GM21381 (cell line): ENCODE results near the gene INSYN2B.

Source experiments
- ATAC-seq: cut with Tn5 transposase; IDR thresholded peaks from one replicate; pipeline ENCODE4 v1.9.1; 2021; ENCODE audit warnings: mild to moderate bottlenecking, moderate library complexity; ENCODE audit not compliant: unreplicated experiment

Gene INSYN2B

GRCh38 chr5:169895926-169896325 is 84.4 kb downstream of the INSYN2B start:
- ATAC-seq: no peak

- ATAC-seq: no peak
These were observed 86.7 kb downstream of the INSYN2B start for GRCh38 chr5:169893571-169893970.

- no peak for ATAC-seq
These were observed 87.3 kb downstream of the INSYN2B start for GRCh38 chr5:169893010-169893409.

GRCh38 chr5:169889572-169889971 is 90.7 kb downstream of the INSYN2B start:
- no peak for ATAC-seq

GRCh38 chr5:169886677-169887076 is 93.6 kb downstream of the INSYN2B start:
- no peak for ATAC-seq

GRCh38 chr5:169886033-169886432 is 94.3 kb downstream of the INSYN2B start:
- ATAC-seq: no peak

- no peak for ATAC-seq
These were observed 98.5 kb downstream of the INSYN2B start for GRCh38 chr5:169881702-169882303.

GRCh38 chr5:169880785-169881184 is 99.5 kb downstream of the INSYN2B start:
- no peak for ATAC-seq

- ATAC-seq: peak; percentile 71
These were observed 100.2 kb downstream of the INSYN2B start for GRCh38 chr5:169880012-169880663.

- ATAC-seq: no peak
These were observed 103.9 kb downstream of the INSYN2B start for GRCh38 chr5:169876386-169876785.

GRCh38 chr5:169875731-169876130 is 104.6 kb downstream of the INSYN2B start:
- ATAC-seq: no peak

GRCh38 chr5:169875091-169875728 is 105.1 kb downstream of the INSYN2B start:
- ATAC-seq: no peak

- no peak for ATAC-seq
These were observed 105.7 kb downstream of the INSYN2B start for GRCh38 chr5:169874621-169875020.

GRCh38 chr5:169873642-169874041 is 106.7 kb downstream of the INSYN2B start:
- no peak for ATAC-seq

- no peak for ATAC-seq
These were observed 108.3 kb downstream of the INSYN2B start for GRCh38 chr5:169871826-169872490.

- no peak for ATAC-seq
These were observed 110.1 kb downstream of the INSYN2B start for GRCh38 chr5:169870211-169870610.

GRCh38 chr5:169869066-169869465 is 111.2 kb downstream of the INSYN2B start:
- ATAC-seq: no peak

GRCh38 chr5:169867347-169867746 is 112.9 kb downstream of the INSYN2B start:
- ATAC-seq: no peak

GRCh38 chr5:169864483-169864882 is 115.8 kb downstream of the INSYN2B start:
- ATAC-seq: no peak

- ATAC-seq: no peak
These were observed 117.9 kb downstream of the INSYN2B start for GRCh38 chr5:169862391-169862811.

GRCh38 chr5:169861934-169862333 is 118.4 kb downstream of the INSYN2B start:
- ATAC-seq: no peak

GRCh38 chr5:169861433-169861832 is 118.9 kb downstream of the INSYN2B start:
- no peak for ATAC-seq
